ENCODE results near the gene GPR39. TPM values are rescaled to one million over a fixed set of nuclear protein-coding genes. Genes with fewer than 3 reads are reported as not detected.
A peak's percentile ranks its signal among the peaks of the same experiment; 100 is the strongest.

GPR39 gene
- total and polyA plus RNA-seq, 12 donors: 0.10 to 0.28 (median 0.17) TPM; not detected in 7

DNA sequence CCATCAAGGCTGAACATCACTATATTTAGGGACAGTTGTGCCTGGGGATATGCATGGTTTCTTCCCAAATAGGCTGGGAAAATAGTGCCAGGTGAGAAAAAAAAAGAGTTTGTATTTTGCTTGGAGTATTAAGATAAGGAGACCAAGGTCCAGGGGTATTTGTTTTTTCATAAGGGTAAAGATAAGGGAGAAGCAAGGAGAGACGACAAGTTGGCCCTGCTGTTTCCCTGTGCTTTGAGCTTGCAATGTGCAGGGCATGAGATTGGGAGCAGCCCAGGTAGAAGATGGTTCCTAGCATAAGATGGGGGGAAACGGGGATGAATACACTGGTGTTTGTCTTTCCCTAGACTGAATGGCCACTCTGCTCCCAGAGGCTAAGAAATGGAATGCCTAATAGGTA is 8.8 kb upstream of the GPR39 start:
- Histone ChIP-seq H3K27me3 (no peaks in the 10 kb centered on the region), H3K9me3 (replicated peaks in 1 of 3) (peaks cover 0 to 3% (median 0%) of the 10 kb centered on the region in 3 donors), H3K27ac (no peak overlapping the region), H3K4me1 (replicated peaks in 1 of 2) (no peaks in the 10 kb centered on the region), H3K36me3 (replicated peaks in 1 of 2) (no peaks in the 10 kb centered on the region), H3K4me3 (no peak overlapping the region)
- no peak for DNase-seq
- 50 to 65% (median 52%) methylated on average over 2 of the region's 2 CpGs for WGBS, 4 donors
- TF ChIP-seq, protein P1, sequence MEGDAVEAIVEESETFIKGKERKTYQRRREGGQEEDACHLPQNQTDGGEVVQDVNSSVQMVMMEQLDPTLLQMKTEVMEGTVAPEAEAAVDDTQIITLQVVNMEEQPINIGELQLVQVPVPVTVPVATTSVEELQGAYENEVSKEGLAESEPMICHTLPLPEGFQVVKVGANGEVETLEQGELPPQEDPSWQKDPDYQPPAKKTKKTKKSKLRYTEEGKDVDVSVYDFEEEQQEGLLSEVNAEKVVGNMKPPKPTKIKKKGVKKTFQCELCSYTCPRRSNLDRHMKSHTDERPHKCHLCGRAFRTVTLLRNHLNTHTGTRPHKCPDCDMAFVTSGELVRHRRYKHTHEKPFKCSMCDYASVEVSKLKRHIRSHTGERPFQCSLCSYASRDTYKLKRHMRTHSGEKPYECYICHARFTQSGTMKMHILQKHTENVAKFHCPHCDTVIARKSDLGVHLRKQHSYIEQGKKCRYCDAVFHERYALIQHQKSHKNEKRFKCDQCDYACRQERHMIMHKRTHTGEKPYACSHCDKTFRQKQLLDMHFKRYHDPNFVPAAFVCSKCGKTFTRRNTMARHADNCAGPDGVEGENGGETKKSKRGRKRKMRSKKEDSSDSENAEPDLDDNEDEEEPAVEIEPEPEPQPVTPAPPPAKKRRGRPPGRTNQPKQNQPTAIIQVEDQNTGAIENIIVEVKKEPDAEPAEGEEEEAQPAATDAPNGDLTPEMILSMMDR (IDR thresholded peaks at IDR 0.05): no peak
- no peak for TF ChIP-seq POLR2A (IDR thresholded peaks at IDR 0.05)
- intact Hi-C loops (cut with DNase I): no loop called here

DNA sequence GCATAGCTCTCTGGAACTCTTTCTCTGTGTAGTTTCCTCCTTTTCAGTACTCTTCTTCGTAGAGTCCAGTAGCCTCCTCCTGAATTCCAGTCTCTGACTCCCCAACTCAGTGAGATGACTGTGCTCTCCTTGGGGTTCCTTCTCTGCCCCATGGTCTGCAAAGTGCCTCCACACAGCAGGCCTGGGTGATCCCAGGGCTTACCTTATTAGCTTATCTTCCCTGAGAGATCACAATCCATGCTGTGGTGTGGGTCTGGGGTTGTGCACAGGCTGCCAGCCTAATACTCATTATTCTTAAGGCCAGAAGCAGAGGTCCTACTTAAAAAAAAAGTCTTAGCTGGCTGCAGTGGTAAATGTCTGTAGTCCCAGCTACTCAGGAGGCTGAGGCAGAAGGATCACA is 4.6 kb upstream of the GPR39 start:
- WGBS, 4 donors: 73 to 87% (median 81%) methylated on average over 1 of the region's 1 CpG
- Histone ChIP-seq H3K4me3 (no peak overlapping the region), H3K9me3 (replicated peaks in 1 of 3) (no peaks in the 10 kb centered on the region), H3K4me1 (replicated peaks in 1 of 2) (peaks cover 4 to 10% of the 10 kb centered on the region in 2 donors), H3K27ac (no peak overlapping the region), H3K27me3 (no peaks in the 10 kb centered on the region), H3K36me3 (replicated peaks in 1 of 2) (no peaks in the 10 kb centered on the region)
- TF ChIP-seq POLR2A (IDR thresholded peaks at IDR 0.05): no peak
- TF ChIP-seq, protein P1 (IDR thresholded peaks at IDR 0.05): no peak
- DNase-seq: no peak
- intact Hi-C loops (cut with DNase I): no loop called here

DNA sequence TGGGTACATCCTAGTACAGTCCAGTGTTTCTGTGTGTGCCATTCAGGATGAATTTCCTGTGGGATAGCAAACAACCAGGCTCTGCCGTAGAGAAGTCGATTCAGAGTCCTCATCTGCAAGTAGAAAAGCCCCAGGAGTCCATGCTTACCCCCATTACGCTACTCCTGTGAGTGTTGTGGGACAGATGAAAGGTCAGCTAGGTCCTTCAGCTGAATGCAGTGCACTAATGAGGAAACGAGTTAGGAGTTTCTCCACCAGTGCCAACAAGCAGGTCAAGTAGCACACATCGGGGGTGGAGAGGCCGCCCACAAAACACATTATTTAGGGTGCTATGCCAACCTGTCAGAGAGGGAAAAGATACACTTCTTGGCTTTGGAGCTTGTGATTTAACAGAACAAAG is 2.5 kb upstream of the GPR39 start:
- 85 to 87% (median 86%) methylated on average over 6 of the region's 6 CpGs for WGBS, 4 donors
- no peaks in the 10 kb centered on the region for H3K9me3 ChIP-seq (replicated peaks in 1 of 3)

DNA sequence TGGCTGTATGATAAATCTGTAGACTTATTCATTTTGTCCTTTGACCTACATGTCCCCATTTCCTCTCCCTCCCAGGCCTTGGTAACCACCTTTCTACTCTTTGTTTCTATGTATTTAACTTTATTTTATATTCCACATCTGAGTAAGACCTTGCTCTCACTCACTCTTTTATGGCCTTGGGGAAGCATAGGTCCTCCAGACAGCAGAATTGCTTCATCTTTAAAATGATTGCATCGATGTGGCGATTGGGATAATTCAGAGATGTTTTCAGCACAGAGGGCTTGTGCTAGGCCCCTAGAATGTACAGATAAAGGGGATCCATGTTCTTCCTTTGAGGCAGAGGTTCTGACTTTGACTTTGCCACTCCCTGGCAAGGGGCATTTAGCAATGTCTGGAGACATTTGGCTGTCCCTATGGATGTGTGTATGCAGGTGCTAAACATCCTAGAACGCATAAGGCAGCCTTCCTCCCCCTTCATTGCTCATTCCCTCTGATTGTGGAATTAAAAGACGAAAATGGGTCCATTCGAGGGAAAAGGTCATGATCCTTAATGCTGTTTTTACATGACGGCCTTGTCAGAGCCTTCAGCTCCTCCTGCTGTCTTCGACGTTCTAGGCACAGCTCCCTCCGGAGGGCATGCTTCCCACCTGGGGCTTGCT is 1.2 kb upstream of the GPR39 start:
- 41 to 43% (median 43%) methylated on average over 9 of the region's 9 CpGs for WGBS, 4 donors
- Histone ChIP-seq H3K4me3 (peak overlapping the region in 2 of 4 donors; percentile 50 to 69), H3K27ac (no peak overlapping the region), H3K27me3 (no peaks in the 10 kb centered on the region), H3K36me3 (replicated peaks in 1 of 2) (no peaks in the 10 kb centered on the region), H3K9me3 (replicated peaks in 1 of 3) (no peaks in the 10 kb centered on the region), H3K4me1 (replicated peaks in 1 of 2) (peaks cover 4 to 10% of the 10 kb centered on the region in 2 donors)
- intact Hi-C loops (cut with DNase I): no loop called here
- no peak for TF ChIP-seq POLR2A (IDR thresholded peaks at IDR 0.05)
- TF ChIP-seq, protein P1 (IDR thresholded peaks at IDR 0.05): no peak
- DNase-seq: no peak

More for the DNA sequence above, 2.5 kb upstream of the GPR39 start:
- intact Hi-C loops (cut with DNase I): no loop called here
- Histone ChIP-seq H3K4me3 (no peak overlapping the region), H3K4me1 (replicated peaks in 1 of 2) (peaks cover 4 to 10% of the 10 kb centered on the region in 2 donors), H3K36me3 (replicated peaks in 1 of 2) (no peaks in the 10 kb centered on the region), H3K27me3 (no peaks in the 10 kb centered on the region), H3K27ac (no peak overlapping the region)
- no peak for TF ChIP-seq POLR2A (IDR thresholded peaks at IDR 0.05)
- TF ChIP-seq, protein P1 (IDR thresholded peaks at IDR 0.05): no peak
- no peak for DNase-seq

All from adrenal gland (tissue), 12 donors.